Osteocyte (in vitro differentiated cells): ENCODE results near the gene ANKRD49. TPM values are rescaled to one million over a fixed set of nuclear protein-coding genes. Genes with fewer than 3 reads are reported as not detected.
A peak's percentile ranks its signal among the peaks of the same experiment; 100 is the strongest.
"Not testable (repeated sequence)": the region's sequence is repeated elsewhere in the genome, so short reads cannot be mapped to it uniquely, and the experiment has no call there.

Source experiments
- DNase-seq: peaks from one replicate; pipeline ENCODE4 v3.0.0; 2021; ENCODE audit warnings: mixed read lengths; ENCODE audit not compliant: unreplicated experiment; ENCODE audit errors: extremely low spot score
- H3K27ac Mint-ChIP-seq: one replicate; pipeline ENCODE4 v1.8.0; 2021; ENCODE audit warnings: mild to moderate bottlenecking, mixed read lengths; ENCODE audit not compliant: unreplicated experiment
- H3K27me3 Mint-ChIP-seq: one replicate; pipeline ENCODE4 v1.8.0; 2021; ENCODE audit warnings: mixed read lengths; ENCODE audit not compliant: unreplicated experiment
- H3K36me3 Mint-ChIP-seq: one replicate; pipeline ENCODE4 v1.8.0; 2021; ENCODE audit warnings: mixed read lengths; ENCODE audit not compliant: unreplicated experiment
- H3K4me1 Mint-ChIP-seq: one replicate; pipeline ENCODE4 v1.8.0; 2021; ENCODE audit warnings: mixed read lengths; ENCODE audit not compliant: unreplicated experiment
- H3K4me3 Mint-ChIP-seq: one replicate; pipeline ENCODE4 v1.8.0; 2021; ENCODE audit warnings: mild to moderate bottlenecking, moderate library complexity, mixed read lengths; ENCODE audit not compliant: unreplicated experiment
- H3K9me3 Mint-ChIP-seq: one replicate; pipeline ENCODE4 v1.8.0; 2021; ENCODE audit warnings: mixed read lengths; ENCODE audit not compliant: unreplicated experiment
- total RNA-seq: library from RNA; stranded (reverse); gene quantifications from 2 replicates; pipeline ENCODE4 v1.2.1, GENCODE V29; 2021
- TF ChIP-seq, protein P1 (sequence below): fragments of 200-600 bp; sonication (generic); IDR thresholded peaks from 2 replicates; pipeline ENCODE4 v1.5.0; 2021; ENCODE audit warnings: antibody characterized with exemption, mild to moderate bottlenecking, moderate library complexity

The ANKRD49 gene
- total RNA-seq, 1 donor from 2014 or later, result 11.3 TPM

DNA sequence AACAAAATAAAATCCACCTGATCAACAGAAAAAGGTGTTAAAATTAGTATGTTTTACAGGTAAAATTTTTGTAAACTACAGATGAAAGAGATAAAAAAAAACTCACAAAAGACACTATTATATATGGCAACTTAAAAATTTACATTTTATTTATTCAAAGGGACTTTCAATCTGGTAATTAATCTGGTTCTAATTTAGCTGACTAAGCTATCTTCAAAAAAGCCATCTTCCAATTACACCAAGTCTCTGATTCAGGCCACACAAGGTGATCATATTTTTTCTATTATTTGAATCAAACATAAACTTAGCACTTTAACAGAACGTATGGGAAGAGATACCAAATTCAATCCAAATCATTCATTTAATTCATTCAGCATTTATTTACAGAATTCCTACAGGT lies 7.7 kb upstream of the ANKRD49 start:
- Mint-ChIP-seq H3K27me3 (no peaks in the 10 kb centered on the region), H3K4me3 (no peak overlapping the region), H3K27ac (no peak overlapping the region), H3K4me1 (peaks cover 5% of the 10 kb centered on the region), H3K36me3 (peaks cover 51% of the 10 kb centered on the region), H3K9me3 (no peaks in the 10 kb centered on the region)
- no peak for DNase-seq
- TF ChIP-seq, protein P1, sequence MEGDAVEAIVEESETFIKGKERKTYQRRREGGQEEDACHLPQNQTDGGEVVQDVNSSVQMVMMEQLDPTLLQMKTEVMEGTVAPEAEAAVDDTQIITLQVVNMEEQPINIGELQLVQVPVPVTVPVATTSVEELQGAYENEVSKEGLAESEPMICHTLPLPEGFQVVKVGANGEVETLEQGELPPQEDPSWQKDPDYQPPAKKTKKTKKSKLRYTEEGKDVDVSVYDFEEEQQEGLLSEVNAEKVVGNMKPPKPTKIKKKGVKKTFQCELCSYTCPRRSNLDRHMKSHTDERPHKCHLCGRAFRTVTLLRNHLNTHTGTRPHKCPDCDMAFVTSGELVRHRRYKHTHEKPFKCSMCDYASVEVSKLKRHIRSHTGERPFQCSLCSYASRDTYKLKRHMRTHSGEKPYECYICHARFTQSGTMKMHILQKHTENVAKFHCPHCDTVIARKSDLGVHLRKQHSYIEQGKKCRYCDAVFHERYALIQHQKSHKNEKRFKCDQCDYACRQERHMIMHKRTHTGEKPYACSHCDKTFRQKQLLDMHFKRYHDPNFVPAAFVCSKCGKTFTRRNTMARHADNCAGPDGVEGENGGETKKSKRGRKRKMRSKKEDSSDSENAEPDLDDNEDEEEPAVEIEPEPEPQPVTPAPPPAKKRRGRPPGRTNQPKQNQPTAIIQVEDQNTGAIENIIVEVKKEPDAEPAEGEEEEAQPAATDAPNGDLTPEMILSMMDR, result no peak

DNA sequence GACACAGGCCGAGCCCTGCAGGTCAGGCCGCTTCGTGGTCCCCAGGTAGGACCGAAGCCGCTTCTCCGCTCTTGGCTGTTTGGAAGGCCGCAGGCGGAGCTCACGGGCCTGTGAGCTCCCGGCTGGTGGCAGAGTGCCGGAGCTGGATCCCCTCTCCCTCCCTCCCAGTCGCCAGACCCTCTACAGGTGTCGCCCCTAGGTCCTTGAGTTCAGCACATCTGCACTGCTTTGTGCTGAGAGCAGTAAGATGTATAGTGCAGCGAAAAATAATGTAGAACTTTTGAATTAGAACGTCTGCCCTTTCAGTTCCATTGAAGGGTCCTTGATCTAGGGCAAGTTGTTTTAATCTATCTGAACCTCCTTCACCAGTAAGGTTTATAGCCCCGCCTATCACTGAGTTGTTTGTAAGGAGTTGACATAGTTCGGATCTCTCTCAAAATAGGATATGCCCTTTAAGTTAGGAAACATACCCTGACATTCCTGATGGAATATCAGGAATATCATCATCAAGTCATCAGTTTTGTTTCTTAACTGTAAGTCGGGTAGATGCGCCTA lies 419 bp downstream of the ANKRD49 start:
- no peak for DNase-seq
- H3K4me1 Mint-ChIP-seq, result peaks cover 22% of the 10 kb centered on the region
- H3K27ac Mint-ChIP-seq, result peak overlapping the region; percentile 94
- H3K36me3 Mint-ChIP-seq, result peaks cover 31% of the 10 kb centered on the region
- no peaks in the 10 kb centered on the region for H3K9me3 Mint-ChIP-seq
- TF ChIP-seq, protein P1, result no peak
- no peaks in the 10 kb centered on the region for H3K27me3 Mint-ChIP-seq
- H3K4me3 Mint-ChIP-seq, result peak overlapping the region; percentile 96

DNA sequence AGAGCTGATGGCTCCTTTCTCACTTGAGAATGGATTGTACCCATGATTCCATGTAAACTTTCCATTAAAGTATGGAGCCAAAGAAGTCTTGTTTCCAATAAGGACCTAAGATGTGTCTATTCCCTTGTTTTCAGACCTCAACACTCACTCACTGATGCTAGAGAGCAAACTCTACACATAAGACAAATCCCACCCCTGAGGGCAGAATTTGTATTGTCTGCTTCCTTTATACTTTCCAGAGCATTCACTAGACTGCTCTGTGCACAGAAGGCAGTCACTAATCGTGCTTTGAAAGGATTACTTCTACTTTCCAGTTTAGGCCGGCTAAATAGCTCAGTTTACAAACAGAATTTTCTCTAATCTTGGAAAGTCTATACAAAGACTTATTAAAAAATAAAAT lies 6.4 kb downstream of the ANKRD49 start:
- H3K27me3 Mint-ChIP-seq, result no peaks in the 10 kb centered on the region
- DNase-seq, result no peak
- TF ChIP-seq, protein P1, result no peak
- no peak overlapping the region for H3K27ac Mint-ChIP-seq
- H3K4me1 Mint-ChIP-seq, result peaks cover 5% of the 10 kb centered on the region
- no peaks in the 10 kb centered on the region for H3K9me3 Mint-ChIP-seq
- H3K36me3 Mint-ChIP-seq, result peaks cover 24% of the 10 kb centered on the region
- no peak overlapping the region for H3K4me3 Mint-ChIP-seq

DNA sequence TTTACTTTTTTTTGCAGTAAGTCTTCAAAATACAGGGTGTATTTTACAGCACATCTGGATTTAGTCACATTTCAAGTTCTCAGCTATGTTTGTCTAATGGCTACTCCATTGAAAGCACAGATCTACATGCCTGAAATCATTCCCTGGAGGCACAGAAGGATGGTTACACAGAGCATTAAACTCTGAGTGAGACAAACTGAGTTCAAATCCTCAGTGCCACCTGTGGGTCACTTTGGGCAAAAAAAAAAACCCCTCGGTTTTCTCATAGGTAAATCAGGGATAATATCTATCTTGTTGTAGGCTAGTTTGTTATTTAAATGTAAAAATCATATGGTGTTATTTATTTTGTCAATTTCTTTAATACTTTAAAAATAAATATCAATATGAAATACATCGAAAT lies 7.7 kb downstream of the ANKRD49 start:
- peaks cover 6% of the 10 kb centered on the region for H3K27me3 Mint-ChIP-seq
- no peaks in the 10 kb centered on the region for H3K9me3 Mint-ChIP-seq
- TF ChIP-seq, protein P1, result no peak
- H3K4me1 Mint-ChIP-seq, result no peaks in the 10 kb centered on the region
- H3K27ac Mint-ChIP-seq, result no peak overlapping the region
- H3K4me3 Mint-ChIP-seq, result no peak overlapping the region
- H3K36me3 Mint-ChIP-seq, result peaks cover 23% of the 10 kb centered on the region
- DNase-seq, result no peak

DNA sequence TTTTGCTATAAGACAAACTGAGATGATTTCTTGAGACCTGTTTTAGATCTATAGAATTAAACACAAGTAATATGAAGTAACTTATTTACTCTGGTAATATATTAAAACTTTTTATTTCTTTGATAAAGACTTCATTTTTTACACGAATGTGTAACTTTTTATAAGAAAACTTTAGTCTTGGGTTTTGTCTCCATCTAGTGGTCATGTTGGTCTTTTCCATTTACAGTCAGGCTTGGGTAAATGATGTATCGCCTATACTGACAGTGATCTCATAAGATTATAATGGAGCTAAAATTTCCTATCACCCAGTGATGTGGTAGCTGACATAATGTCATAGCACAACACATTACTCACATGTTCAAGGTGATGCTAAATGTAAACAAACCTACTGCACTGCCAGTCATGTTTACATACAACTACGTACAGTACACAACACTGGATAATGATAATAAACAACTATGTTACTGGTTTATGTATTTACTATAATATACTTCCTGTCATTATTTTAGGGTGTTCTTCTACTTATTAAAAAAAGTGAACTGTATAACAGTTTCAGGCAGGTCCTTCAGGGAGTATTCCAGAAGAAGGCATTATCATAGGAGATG lies 11.0 kb downstream of the ANKRD49 start:
- Mint-ChIP-seq H3K4me1 (no peaks in the 10 kb centered on the region), H3K27me3 (peaks cover 22% of the 10 kb centered on the region), H3K4me3 (no peak overlapping the region), H3K36me3 (peaks cover 2% of the 10 kb centered on the region), H3K27ac (no peak overlapping the region), H3K9me3 (no peaks in the 10 kb centered on the region)
- no peak for DNase-seq
- TF ChIP-seq, protein P1, result peak; percentile 73

- H3K4me3 Mint-ChIP-seq, H3K4me1 Mint-ChIP-seq, H3K36me3 Mint-ChIP-seq, H3K9me3 Mint-ChIP-seq, DNase-seq, H3K27ac Mint-ChIP-seq: not testable (repeated sequence)
- H3K27me3 Mint-ChIP-seq, result peaks cover 31% of the 10 kb centered on the region
These were observed 12.7 kb downstream of the ANKRD49 start for GRCh38 chr11:94506513-94506912.
